ENCODE data around the gene RGS9BP.

- TF ChIP-seq, protein P1, sequence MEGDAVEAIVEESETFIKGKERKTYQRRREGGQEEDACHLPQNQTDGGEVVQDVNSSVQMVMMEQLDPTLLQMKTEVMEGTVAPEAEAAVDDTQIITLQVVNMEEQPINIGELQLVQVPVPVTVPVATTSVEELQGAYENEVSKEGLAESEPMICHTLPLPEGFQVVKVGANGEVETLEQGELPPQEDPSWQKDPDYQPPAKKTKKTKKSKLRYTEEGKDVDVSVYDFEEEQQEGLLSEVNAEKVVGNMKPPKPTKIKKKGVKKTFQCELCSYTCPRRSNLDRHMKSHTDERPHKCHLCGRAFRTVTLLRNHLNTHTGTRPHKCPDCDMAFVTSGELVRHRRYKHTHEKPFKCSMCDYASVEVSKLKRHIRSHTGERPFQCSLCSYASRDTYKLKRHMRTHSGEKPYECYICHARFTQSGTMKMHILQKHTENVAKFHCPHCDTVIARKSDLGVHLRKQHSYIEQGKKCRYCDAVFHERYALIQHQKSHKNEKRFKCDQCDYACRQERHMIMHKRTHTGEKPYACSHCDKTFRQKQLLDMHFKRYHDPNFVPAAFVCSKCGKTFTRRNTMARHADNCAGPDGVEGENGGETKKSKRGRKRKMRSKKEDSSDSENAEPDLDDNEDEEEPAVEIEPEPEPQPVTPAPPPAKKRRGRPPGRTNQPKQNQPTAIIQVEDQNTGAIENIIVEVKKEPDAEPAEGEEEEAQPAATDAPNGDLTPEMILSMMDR (IDR thresholded peaks at IDR 0.05) = no peak
- TF ChIP-seq EP300 (IDR thresholded peaks at IDR 0.05) (no peak), POLR2A (IDR thresholded peaks at IDR 0.05) (no peak)
Observed at GRCh38 chr19:32686847-32687475, 11.3 kb downstream of the RGS9BP start.

Data from gastroesophageal sphincter (tissue), 3 donors.